ENCODE results near the gene TBC1D25.

TBC1D25 gene

DNA sequence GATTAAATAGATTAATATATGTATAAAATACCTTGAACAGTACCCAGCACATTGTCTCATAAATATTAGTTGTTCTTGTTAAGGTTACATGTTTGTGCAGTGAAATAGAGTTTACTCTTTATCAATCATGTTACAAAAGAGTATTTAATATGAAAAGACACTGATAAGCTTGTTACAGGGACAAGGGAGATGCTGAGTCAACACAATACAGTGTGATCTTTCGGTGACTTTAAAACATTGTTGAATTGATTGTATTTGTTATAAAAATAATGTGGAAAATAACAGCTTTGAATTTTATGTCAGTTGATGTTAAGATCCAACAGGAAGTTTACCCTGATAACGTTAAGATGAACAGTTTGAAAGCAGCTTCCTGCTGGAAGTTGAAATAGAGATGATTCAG, 56.4 kb downstream of the TBC1D25 start:
- in situ Hi-C loops (cut with MboI; ENCODE audit: low pct_unique_long_range_greater_than_20kb, low sequenced_read_pairs, unreplicated experiment) = no loop called here
- TF ChIP-seq, protein P1, sequence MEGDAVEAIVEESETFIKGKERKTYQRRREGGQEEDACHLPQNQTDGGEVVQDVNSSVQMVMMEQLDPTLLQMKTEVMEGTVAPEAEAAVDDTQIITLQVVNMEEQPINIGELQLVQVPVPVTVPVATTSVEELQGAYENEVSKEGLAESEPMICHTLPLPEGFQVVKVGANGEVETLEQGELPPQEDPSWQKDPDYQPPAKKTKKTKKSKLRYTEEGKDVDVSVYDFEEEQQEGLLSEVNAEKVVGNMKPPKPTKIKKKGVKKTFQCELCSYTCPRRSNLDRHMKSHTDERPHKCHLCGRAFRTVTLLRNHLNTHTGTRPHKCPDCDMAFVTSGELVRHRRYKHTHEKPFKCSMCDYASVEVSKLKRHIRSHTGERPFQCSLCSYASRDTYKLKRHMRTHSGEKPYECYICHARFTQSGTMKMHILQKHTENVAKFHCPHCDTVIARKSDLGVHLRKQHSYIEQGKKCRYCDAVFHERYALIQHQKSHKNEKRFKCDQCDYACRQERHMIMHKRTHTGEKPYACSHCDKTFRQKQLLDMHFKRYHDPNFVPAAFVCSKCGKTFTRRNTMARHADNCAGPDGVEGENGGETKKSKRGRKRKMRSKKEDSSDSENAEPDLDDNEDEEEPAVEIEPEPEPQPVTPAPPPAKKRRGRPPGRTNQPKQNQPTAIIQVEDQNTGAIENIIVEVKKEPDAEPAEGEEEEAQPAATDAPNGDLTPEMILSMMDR (IDR thresholded peaks at IDR 0.05; ENCODE audit: extremely low read depth, insufficient read depth, missing control alignments) = no peak
- no peak for DNase-seq (ENCODE audit: low spot score)

DNA sequence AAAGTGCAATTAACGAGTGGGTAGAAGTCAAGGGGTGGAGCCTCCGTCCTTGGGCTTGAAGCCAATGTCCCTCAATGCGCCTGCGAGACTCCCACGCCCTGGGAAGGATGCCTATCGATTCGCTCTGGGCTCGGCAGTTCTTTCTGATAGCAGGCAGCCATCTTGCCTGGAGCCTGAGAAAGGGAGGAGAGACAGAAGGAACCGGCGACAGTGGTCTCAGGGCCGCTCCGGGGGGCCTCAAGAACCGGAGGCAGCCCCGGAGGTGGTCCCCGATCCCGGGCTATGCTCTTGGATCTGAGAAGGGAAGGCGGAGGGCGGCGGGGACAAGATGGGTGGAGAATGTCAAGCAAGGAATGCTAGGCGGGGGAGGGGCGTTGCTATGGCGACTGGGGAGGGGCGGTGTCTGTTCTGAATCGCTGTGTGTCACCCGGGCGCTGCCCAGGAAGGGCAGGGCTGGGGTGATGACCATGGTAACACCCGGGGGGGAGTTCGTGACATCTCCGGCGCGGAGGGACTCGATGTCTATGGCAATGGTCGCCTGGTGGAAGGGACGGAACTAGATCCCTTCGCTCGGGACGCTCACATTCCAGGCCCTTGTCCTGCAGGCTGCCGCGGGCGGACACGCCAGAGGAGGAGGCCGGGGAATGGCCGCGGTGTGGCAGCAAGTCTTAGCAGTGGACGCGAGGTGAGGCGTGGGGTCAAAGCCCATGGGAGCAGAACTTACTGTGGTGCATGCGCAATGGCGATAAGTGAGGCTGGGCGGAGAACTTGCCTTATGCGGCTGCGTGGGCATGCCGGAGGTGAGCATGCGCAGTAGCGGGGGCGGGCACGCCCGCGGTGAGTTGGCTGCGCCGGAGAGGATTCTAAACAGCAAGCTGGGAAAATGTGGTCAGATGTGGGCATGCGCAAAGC, 58.1 kb downstream of the TBC1D25 start, which contains the start of gene WDR13:
Gene WDR13, plus strand, starts transcription at position 140 of the 912 bp plus-strand sequence. Its CDS starts 505 bp downstream, at position 645.
- in situ Hi-C loops (cut with MboI; ENCODE audit: low pct_unique_long_range_greater_than_20kb, low sequenced_read_pairs, unreplicated experiment) = no loop called here
- DNase-seq (ENCODE audit: low spot score) = peak; percentile 91
- TF ChIP-seq, protein P1 (IDR thresholded peaks at IDR 0.05; ENCODE audit: extremely low read depth, insufficient read depth, missing control alignments) = no peak

DNA sequence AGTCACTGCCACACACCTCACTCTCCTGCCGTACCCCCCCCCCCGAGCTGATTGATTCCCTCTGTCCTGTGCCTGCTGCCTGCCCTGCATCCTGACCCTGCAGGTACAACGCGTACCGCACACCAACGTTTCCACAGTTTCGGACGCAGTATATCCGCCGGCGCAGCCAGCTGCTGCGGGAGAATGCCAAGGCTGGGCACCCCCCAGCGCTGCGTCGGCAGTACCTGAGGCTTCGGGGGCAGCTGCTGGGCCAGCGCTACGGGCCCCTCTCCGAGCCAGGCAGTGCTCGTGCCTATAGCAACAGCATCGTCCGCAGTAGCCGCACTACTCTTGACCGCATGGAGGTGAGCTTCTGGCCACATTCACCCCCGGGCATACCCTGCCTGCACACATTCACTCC, 59.1 kb downstream of the TBC1D25 start:
- TF ChIP-seq, protein P1 (IDR thresholded peaks at IDR 0.05; ENCODE audit: extremely low read depth, insufficient read depth, missing control alignments) = no peak
- in situ Hi-C loops (cut with MboI; ENCODE audit: low pct_unique_long_range_greater_than_20kb, low sequenced_read_pairs, unreplicated experiment) = no loop called here

DNA sequence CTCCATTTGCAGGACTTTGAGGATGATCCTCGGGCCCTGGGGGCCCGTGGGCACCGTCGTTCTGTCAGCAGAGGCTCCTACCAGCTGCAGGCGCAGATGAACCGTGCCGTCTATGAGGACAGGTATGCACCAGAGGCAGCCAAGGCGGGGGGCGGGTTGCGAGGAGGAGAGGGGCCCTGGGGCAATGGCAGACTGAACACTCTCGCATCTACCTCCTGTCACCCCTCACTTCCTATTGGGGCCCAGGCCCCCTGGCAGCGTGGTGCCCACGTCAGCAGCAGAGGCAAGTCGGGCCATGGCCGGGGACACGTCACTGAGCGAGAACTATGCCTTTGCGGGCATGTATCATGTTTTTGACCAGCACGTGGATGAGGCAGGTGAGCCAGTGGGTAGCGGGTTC, 59.8 kb downstream of the TBC1D25 start:
- in situ Hi-C loops (cut with MboI; ENCODE audit: low pct_unique_long_range_greater_than_20kb, low sequenced_read_pairs, unreplicated experiment) = no loop called here
- TF ChIP-seq, protein P1 (IDR thresholded peaks at IDR 0.05; ENCODE audit: extremely low read depth, insufficient read depth, missing control alignments) = no peak
- no peak for DNase-seq (ENCODE audit: low spot score)

More for the DNA sequence above, 59.1 kb downstream of the TBC1D25 start:
- DNase-seq (ENCODE audit: low spot score) = no peak

DNA sequence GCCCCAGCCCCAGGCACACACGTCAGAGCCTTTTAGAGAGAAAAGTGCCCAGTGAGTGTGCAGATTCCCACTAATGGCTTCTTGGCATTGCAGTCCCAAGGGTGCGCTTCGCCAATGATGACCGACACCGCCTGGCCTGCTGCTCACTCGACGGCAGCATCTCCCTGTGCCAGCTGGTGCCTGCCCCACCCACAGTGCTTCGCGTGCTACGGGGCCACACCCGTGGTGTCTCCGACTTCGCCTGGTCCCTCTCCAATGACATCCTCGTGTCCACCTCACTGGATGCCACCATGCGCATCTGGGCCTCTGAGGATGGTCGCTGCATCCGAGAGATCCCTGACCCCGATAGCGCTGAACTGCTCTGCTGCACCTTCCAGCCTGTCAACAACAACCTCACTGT, 60.7 kb downstream of the TBC1D25 start:
- DNase-seq (ENCODE audit: low spot score) = no peak
- TF ChIP-seq, protein P1 (IDR thresholded peaks at IDR 0.05; ENCODE audit: extremely low read depth, insufficient read depth, missing control alignments) = no peak
- in situ Hi-C loops (cut with MboI; ENCODE audit: low pct_unique_long_range_greater_than_20kb, low sequenced_read_pairs, unreplicated experiment) = no loop called here

DNA sequence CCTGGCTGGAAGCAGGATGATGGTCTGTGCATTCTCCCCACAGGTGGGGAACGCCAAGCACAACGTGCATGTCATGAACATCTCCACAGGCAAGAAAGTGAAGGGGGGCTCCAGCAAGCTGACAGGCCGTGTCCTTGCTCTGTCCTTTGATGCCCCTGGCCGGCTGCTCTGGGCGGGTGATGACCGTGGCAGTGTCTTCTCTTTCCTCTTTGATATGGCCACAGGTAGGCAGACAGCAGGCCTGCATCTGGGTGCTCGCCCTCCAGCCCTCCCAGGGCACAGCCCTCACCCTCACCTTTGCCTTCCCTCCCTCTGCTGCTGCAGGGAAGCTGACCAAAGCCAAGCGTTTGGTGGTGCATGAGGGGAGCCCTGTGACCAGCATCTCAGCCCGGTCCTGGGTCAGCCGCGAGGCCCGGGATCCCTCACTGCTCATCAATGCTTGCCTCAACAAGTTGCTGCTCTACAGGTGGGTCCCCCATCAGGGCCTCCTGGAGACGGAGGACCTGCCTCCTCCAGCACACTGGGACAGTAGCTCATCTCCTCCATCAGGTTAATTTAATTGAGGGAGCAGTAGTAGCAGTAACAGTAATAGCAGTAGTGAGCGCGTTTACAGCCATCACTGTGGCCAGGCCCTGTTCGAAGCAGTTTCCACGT, 62.4 kb downstream of the TBC1D25 start:
- DNase-seq (ENCODE audit: low spot score) = no peak
- in situ Hi-C loops (cut with MboI; ENCODE audit: low pct_unique_long_range_greater_than_20kb, low sequenced_read_pairs, unreplicated experiment) = no loop called here
- TF ChIP-seq, protein P1 (IDR thresholded peaks at IDR 0.05; ENCODE audit: extremely low read depth, insufficient read depth, missing control alignments) = no peak
